ENCODE results near the gene DHRSX. TPM values are rescaled to one million over a fixed set of nuclear protein-coding genes. Genes with fewer than 3 reads are reported as not detected.

Gene DHRSX
- total and polyA plus RNA-seq, 12 donors, result 6.4 to 68.6 (median 27.7) TPM

GRCh38 chrX:2432298-2432863, 68.4 kb downstream of the DHRSX start:
- Histone ChIP-seq H3K4me3 (no peak overlapping the region), H3K36me3 (replicated peaks in 1 of 2) (no peaks in the 10 kb centered on the region), H3K9me3 (replicated peaks in 1 of 3) (no peaks in the 10 kb centered on the region), H3K27ac (no peak overlapping the region), H3K4me1 (replicated peaks in 1 of 2) (no peaks in the 10 kb centered on the region), H3K27me3 (no peaks in the 10 kb centered on the region)
- DNase-seq, result no peak
- TF ChIP-seq POLR2A (IDR thresholded peaks at IDR 0.05), result no peak
- TF ChIP-seq CTCF (IDR thresholded peaks at IDR 0.05), result no peak
- WGBS, 4 donors, result 84 to 89% (median 87%) methylated on average over 11 of the region's 11 CpGs
- intact Hi-C loops (cut with DNase I), result no loop called here

GRCh38 chrX:2430265-2430825, 70.4 kb downstream of the DHRSX start:
- Histone ChIP-seq H3K9me3 (replicated peaks in 1 of 3) (no peaks in the 10 kb centered on the region), H3K27ac (no peak overlapping the region), H3K4me1 (replicated peaks in 1 of 2) (no peaks in the 10 kb centered on the region), H3K4me3 (no peak overlapping the region), H3K36me3 (replicated peaks in 1 of 2) (no peaks in the 10 kb centered on the region), H3K27me3 (no peaks in the 10 kb centered on the region)
- no peak for TF ChIP-seq POLR2A (IDR thresholded peaks at IDR 0.05)
- no peak for TF ChIP-seq CTCF (IDR thresholded peaks at IDR 0.05)
- WGBS, 4 donors, result 83 to 92% (median 88%) methylated on average over 13 of the region's 13 CpGs
- intact Hi-C loops (cut with DNase I), result no loop called here
- DNase-seq, result no peak

- no peak for DNase-seq
- Histone ChIP-seq H3K4me3 (no peak overlapping the region), H3K9me3 (replicated peaks in 1 of 3) (no peaks in the 10 kb centered on the region), H3K4me1 (replicated peaks in 1 of 2) (no peaks in the 10 kb centered on the region), H3K27me3 (no peaks in the 10 kb centered on the region), H3K36me3 (replicated peaks in 1 of 2) (peaks cover 0 to 4% of the 10 kb centered on the region in 2 donors), H3K27ac (no peak overlapping the region)
- intact Hi-C loops (cut with DNase I), result no loop called here
- TF ChIP-seq POLR2A (IDR thresholded peaks at IDR 0.05) (no peak), CTCF (IDR thresholded peaks at IDR 0.05) (no peak)
- WGBS, 4 donors, result 97 to 99% (median 98%) methylated on average over 5 of the region's 5 CpGs
Observed at GRCh38 chrX:2427737-2428136, 73.0 kb downstream of the DHRSX start.

DNA sequence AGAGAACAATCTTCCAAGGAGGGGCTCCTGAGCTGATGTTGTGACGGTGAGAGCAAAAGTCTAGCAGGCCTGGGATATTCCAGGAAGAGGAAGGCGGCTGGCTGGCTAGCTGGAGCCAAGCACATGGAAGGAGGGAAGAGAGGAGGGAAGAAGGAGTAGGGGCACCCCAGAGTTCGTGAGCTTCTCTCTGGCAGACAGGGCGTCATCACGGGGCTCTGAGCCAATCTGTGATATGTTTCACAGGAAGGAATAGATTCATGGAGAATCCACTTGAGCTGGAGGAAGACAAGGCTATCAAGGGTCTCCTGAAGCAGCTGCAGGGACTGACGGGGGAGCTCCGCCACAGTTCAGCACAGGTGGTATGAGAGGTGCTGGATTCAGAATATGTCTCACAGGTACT, 73.6 kb downstream of the DHRSX start:
- 81 to 86% (median 84%) methylated on average over 7 of the region's 7 CpGs for WGBS, 4 donors
- Histone ChIP-seq H3K36me3 (replicated peaks in 1 of 2) (peaks cover 0 to 4% of the 10 kb centered on the region in 2 donors), H3K27me3 (no peaks in the 10 kb centered on the region), H3K9me3 (replicated peaks in 1 of 3) (no peaks in the 10 kb centered on the region), H3K4me1 (replicated peaks in 1 of 2) (no peaks in the 10 kb centered on the region), H3K27ac (no peak overlapping the region), H3K4me3 (no peak overlapping the region)
- intact Hi-C loops (cut with DNase I), result no loop called here
- TF ChIP-seq CTCF (IDR thresholded peaks at IDR 0.05) (no peak), POLR2A (IDR thresholded peaks at IDR 0.05) (no peak)
- DNase-seq, result no peak

All from adrenal gland (tissue), 12 donors.